GM23338 (cell line): ENCODE measurements around the gene ZNF444. TPM values are rescaled to one million over a fixed set of nuclear protein-coding genes. Genes with fewer than 3 reads are reported as not detected.
"Not testable (repeated sequence)": the region's sequence is repeated elsewhere in the genome, so short reads cannot be mapped to it uniquely, and the experiment has no call there.

Experiments
- ATAC-seq: fragments of 200-7000 bp; cut with Tn5 transposase; 3 replicates; pipeline ENCODE4 v1.9.1; 2020
- DNase-seq: peaks from one replicate; pipeline ENCODE4 v3.0.0-alpha.2; 2015; ENCODE audit warnings: low spot score
- H2AFZ ChIP-seq: fragments of 200-600 bp; sonication (generic); 2 replicates; pipeline ENCODE4 v1.8.0; 2016; ENCODE audit warnings: antibody characterized with exemption, mild to moderate bottlenecking, moderate library complexity
- H3F3A ChIP-seq: fragments of 200-600 bp; sonication (generic); replicated peaks from 2 replicates; pipeline ENCODE4 v1.8.0; 2017; ENCODE audit warnings: antibody characterized with exemption, mixed run types, low read depth
- H3K27ac ChIP-seq: fragments of 200-600 bp; sonication (generic); 2 replicates; pipeline ENCODE4 v1.6.1; 2016; ENCODE audit warnings: low read depth
- H3K27me3 ChIP-seq: fragments of 200-600 bp; sonication (generic); 2 replicates; pipeline ENCODE4 v1.8.0; 2016; ENCODE audit warnings: mild to moderate bottlenecking, mixed run types, moderate library complexity; ENCODE audit not compliant: insufficient read depth
- H3K36me3 ChIP-seq: fragments of 200-600 bp; sonication (generic); 2 replicates; pipeline ENCODE4 v1.8.0; 2016; ENCODE audit warnings: mild to moderate bottlenecking; ENCODE audit not compliant: insufficient read depth
- H3K4me1 ChIP-seq: fragments of 200-600 bp; sonication (generic); 2 replicates; pipeline ENCODE4 v1.8.0; 2016; ENCODE audit warnings: mild to moderate bottlenecking, moderate library complexity; ENCODE audit not compliant: insufficient read depth
- H3K4me2 ChIP-seq: fragments of 200-600 bp; sonication (generic); 2 replicates; pipeline ENCODE4 v1.7.1; 2017; ENCODE audit warnings: mixed run types
- H3K4me3 ChIP-seq: fragments of 200-600 bp; sonication (generic); 2 replicates; pipeline ENCODE4 v1.6.1; 2016; ENCODE audit warnings: mixed run types
- H3K79me2 ChIP-seq: fragments of 200-600 bp; sonication (generic); replicated peaks from 2 replicates; pipeline ENCODE4 v1.8.0; 2017; ENCODE audit warnings: mild to moderate bottlenecking; ENCODE audit not compliant: insufficient read depth
- H3K9me2 ChIP-seq: fragments of 200-600 bp; sonication (generic); 2 replicates; pipeline ENCODE4 v1.8.0; 2017; ENCODE audit not compliant: insufficient read depth
- H4K20me1 ChIP-seq: fragments of 200-600 bp; sonication (generic); replicated peaks from 2 replicates; pipeline ENCODE4 v1.8.0; 2017; ENCODE audit warnings: mild to moderate bottlenecking; ENCODE audit not compliant: insufficient read depth
- H3K27ac Mint-ChIP-seq: 2 replicates; pipeline ENCODE4 v1.8.0; 2020; ENCODE audit warnings: inconsistent platforms, mild to moderate bottlenecking, moderate library complexity, mixed read lengths
- H3K27me3 Mint-ChIP-seq: 3 replicates; pipeline ENCODE4 v1.8.0; 2022; ENCODE audit warnings: low read depth, mild to moderate bottlenecking, moderate library complexity, mixed read lengths, inconsistent platforms; ENCODE audit not compliant: insufficient read depth, poor library complexity
- H3K36me3 Mint-ChIP-seq: 3 replicates; pipeline ENCODE4 v1.8.0; 2021; ENCODE audit warnings: low read depth, mild to moderate bottlenecking, inconsistent platforms, moderate library complexity, mixed read lengths
- H3K4me1 Mint-ChIP-seq: 3 replicates; pipeline ENCODE4 v1.8.0; 2020; ENCODE audit warnings: mild to moderate bottlenecking, inconsistent platforms, mixed read lengths
- H3K4me3 Mint-ChIP-seq: 3 replicates; pipeline ENCODE4 v1.8.0; 2021; ENCODE audit warnings: moderate library complexity, mild to moderate bottlenecking, inconsistent platforms, mixed read lengths
- H3K9me3 Mint-ChIP-seq: 3 replicates; pipeline ENCODE4 v1.8.0; 2020; ENCODE audit warnings: moderate library complexity, mild to moderate bottlenecking, inconsistent platforms, mixed read lengths
- CREB1 ChIP-seq: fragments of 250-450 bp; sonication (Bioruptor Pico); IDR thresholded peaks from 2 replicates; pipeline ENCODE4 v1.5.0; 2020; ENCODE audit warnings: low read depth, mild to moderate bottlenecking, moderate library complexity
- EZH2 ChIP-seq: fragments of 200-600 bp; sonication (generic); IDR thresholded peaks from one replicate; pipeline ENCODE4 v1.8.0; 2017; ENCODE audit warnings: antibody characterized with exemption, mild to moderate bottlenecking, low read depth; ENCODE audit not compliant: unreplicated experiment
- JUNB ChIP-seq: IDR thresholded peaks from one replicate; pipeline ENCODE4 v1.6.1; 2016; ENCODE audit warnings: antibody characterized with exemption; ENCODE audit not compliant: unreplicated experiment
- STAT1 ChIP-seq: IDR thresholded peaks from one replicate; pipeline ENCODE4 v1.6.1; 2016; ENCODE audit warnings: antibody characterized with exemption; ENCODE audit not compliant: unreplicated experiment
- ZNF114 ChIP-seq: fragments of 250-450 bp; sonication (Bioruptor Pico); IDR thresholded peaks from 2 replicates; pipeline ENCODE4 v1.5.0; 2020; ENCODE audit warnings: mild to moderate bottlenecking, moderate library complexity
- polyA plus RNA-seq: library from polyadenylated mRNA; unstranded; fragments of >200 nt; fragmentation: Nextera tagmentation; extraction: Ambion mirVana; gene quantifications from 2 replicates; pipeline ENCODE4 v1.2.1, GENCODE V29; 2016
- small RNA-seq: library from RNA; depleted of rRNA; stranded (forward); fragments of <200 nt; gene quantifications from one replicate; pipeline ENCODE3, GENCODE V24; 2014; ENCODE audit warnings: low replicate concordance
- total RNA-seq: library from RNA; depleted of rRNA; stranded (reverse); fragments of >200 nt; shearing (Covaris generic); gene quantifications from 2 replicates; pipeline ENCODE4 v1.2.3, GENCODE V29; 2014; rRNA removed
- TF ChIP-seq, protein P1 (sequence below): IDR thresholded peaks from 2 replicates; pipeline ENCODE4 v1.6.1; 2016; ENCODE audit warnings: antibody characterized with exemption

Gene ZNF444
- total and polyA plus RNA-seq, 2 experiments from 2014 or later: 25.1 to 58.5 TPM

DNA sequence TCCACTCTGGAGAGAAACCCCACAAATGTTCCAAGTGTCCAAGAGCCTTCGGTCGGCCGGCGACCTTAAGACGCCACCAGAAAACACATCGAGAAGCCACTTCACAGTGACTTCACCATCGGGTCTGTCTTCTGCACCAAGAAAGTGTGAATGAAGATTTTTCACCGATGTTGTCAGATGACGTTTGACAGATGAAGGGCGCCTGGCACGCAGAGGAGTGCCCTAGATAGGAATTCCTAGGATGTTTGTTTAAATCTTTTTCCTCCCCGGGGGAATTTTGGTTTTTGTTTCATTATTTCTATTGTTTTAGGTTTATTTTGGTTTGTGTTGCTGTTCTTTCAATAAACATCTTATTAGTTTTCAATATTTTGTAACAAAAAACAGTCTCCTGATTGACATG is 68.0 kb downstream of the ZNF444 start (continued):
- TF ChIP-seq, protein P1, sequence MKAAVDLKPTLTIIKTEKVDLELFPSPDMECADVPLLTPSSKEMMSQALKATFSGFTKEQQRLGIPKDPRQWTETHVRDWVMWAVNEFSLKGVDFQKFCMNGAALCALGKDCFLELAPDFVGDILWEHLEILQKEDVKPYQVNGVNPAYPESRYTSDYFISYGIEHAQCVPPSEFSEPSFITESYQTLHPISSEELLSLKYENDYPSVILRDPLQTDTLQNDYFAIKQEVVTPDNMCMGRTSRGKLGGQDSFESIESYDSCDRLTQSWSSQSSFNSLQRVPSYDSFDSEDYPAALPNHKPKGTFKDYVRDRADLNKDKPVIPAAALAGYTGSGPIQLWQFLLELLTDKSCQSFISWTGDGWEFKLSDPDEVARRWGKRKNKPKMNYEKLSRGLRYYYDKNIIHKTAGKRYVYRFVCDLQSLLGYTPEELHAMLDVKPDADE: no peak
- TF ChIP-seq JUNB (no peak), CREB1 (no peak), EZH2 (no peak), ZNF114 (CRISPR knock-in tag) (no peak), STAT1 (no peak)

DNA sequence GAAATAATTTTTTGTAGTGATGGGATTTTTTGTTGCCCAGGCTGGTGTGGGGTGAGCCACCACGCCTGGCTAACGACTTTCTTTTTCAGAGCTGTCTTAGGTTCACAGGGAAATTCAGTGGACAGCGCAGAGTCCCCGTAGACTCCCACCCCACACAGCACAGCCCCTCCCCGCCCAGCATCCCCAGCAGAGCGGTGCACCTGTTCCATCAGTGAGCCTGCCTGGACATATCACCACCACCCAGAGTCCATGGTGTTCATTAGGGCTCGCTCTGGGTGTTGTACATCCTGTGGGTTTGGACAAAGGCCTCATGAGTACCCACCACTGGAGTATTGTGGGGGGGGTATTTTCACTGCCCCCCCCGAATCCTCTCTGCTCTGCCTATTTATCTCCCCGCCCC is 68.9 kb downstream of the ZNF444 start:
- H3K27me3 ChIP-seq, H3K9me3 Mint-ChIP-seq, H3K9me2 ChIP-seq, H3K4me1 ChIP-seq, ATAC-seq, H3K4me2 ChIP-seq, H3K79me2 ChIP-seq, H3K4me1 Mint-ChIP-seq, H2AFZ ChIP-seq, H3K27me3 Mint-ChIP-seq, H3K4me3 Mint-ChIP-seq, H4K20me1 ChIP-seq, DNase-seq, H3K36me3 Mint-ChIP-seq, H3K27ac Mint-ChIP-seq, H3F3A ChIP-seq, H3K27ac ChIP-seq, H3K36me3 ChIP-seq, H3K4me3 ChIP-seq: not testable (repeated sequence)

Small RNA genes lying within 50 kb of the gene (small RNA-seq; reads per million reads assigned to genes)
- gene AC024580.2 (not detected), gene RF00019 (not detected)

Other genes with a start within 250 kb of the ZNF444 start
- not detected in 2 replicates for gene NLRP13, start 209.0 kb upstream of the ZNF444 start, total RNA-seq
- not detected in 2 replicates for gene NLRP13, start 209.0 kb upstream of the ZNF444 start, polyA plus RNA-seq
- gene NLRP8, start 193.5 kb upstream of the ZNF444 start, total RNA-seq: not detected in 2 replicates
- gene NLRP8, start 193.5 kb upstream of the ZNF444 start, polyA plus RNA-seq: not detected in 2 replicates
- gene NLRP5, start 154.5 kb upstream of the ZNF444 start, total RNA-seq: not detected in 2 replicates
- gene NLRP5, start 154.5 kb upstream of the ZNF444 start, polyA plus RNA-seq: not detected in 2 replicates
- gene ZNF787, start 20.0 kb upstream of the ZNF444 start, total RNA-seq: 35.3 and 44.6 TPM in 2 replicates
- 12.5 and 15.9 TPM in 2 replicates for gene ZNF787, start 20.0 kb upstream of the ZNF444 start, polyA plus RNA-seq
- gene GALP, start 34.7 kb downstream of the ZNF444 start, total RNA-seq: not detected in 2 replicates
- not detected in 2 replicates for gene GALP, start 34.7 kb downstream of the ZNF444 start, polyA plus RNA-seq
- 0.10 TPM in 1 of 2 replicates, not detected in the other for gene ZSCAN5B, start 56.5 kb downstream of the ZNF444 start, total RNA-seq
- gene ZSCAN5B, start 56.5 kb downstream of the ZNF444 start, polyA plus RNA-seq: not detected in 2 replicates
- gene ZSCAN5C, start 61.0 kb downstream of the ZNF444 start, total RNA-seq: not detected in 2 replicates
- gene ZSCAN5C, start 61.0 kb downstream of the ZNF444 start, polyA plus RNA-seq: not detected in 2 replicates
- gene EDDM13, start 131.5 kb downstream of the ZNF444 start, total RNA-seq: not detected in 2 replicates
- gene EDDM13, start 131.5 kb downstream of the ZNF444 start, polyA plus RNA-seq: 0.68 and 1.5 TPM in 2 replicates
- gene ZSCAN5A, start 173.6 kb downstream of the ZNF444 start, total RNA-seq: 7.5 and 12.5 TPM in 2 replicates
- gene ZSCAN5A, start 173.6 kb downstream of the ZNF444 start, polyA plus RNA-seq: 4.5 and 10.2 TPM in 2 replicates